Measurements from ENCODE around the gene DUOXA1. TPM values are rescaled to one million over a fixed set of nuclear protein-coding genes. Genes with fewer than 3 reads are reported as not detected.

The DUOXA1 gene
- total RNA-seq, 1 experiment from 2014 or later: 0.09 TPM

DNA sequence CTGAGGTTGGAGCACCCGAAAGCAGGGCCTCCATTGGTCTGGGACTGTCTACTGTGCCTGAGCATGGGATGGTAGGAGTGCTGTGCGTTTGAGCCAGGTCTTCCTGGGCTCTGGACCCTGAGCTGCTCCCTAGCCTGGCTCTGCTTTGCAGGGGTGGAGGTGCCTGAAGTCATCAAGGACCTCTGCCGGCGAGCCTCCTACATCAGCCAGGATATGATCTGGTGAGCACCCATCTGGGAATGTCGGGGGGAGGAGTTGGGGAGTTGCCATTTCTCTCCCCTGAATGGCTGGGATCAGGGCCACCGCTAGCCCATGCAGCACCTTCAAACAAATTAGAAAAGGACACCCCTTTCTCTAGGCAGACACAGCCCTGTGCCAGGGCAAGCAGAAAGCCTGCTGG is 20.8 kb upstream of the DUOXA1 start:
- Mint-ChIP-seq H3K36me3 (no peaks in the 10 kb centered on the region), H3K27ac (no peak overlapping the region), H3K4me1 (peaks cover 3% of the 10 kb centered on the region; the same call in 1 of the 2 replicates), H3K9me3 (no peaks in the 10 kb centered on the region), H3K4me3 (no peak overlapping the region), H3K27me3 (ENCODE audit: low read depth) (peaks cover 10% of the 10 kb centered on the region)
- TF ChIP-seq HMGXB4 (CRISPR knock-in tag; IDR thresholded peaks at IDR 0.05): no peak
- no peak for TF ChIP-seq CREM (CRISPR knock-in tag; IDR thresholded peaks at IDR 0.05)
- DNase-seq (ENCODE audit: low spot score) (no peak), ATAC-seq (no peak)
- ChIA-PET POLR2A (no interaction called here), CTCF (interaction anchor here (2.1 to 3.8 kb wide), 2 partner anchors 13 to 32 kb away, joined by 10 to 16 read pairs; no protein-coding TSS in a partner anchor)

DNA sequence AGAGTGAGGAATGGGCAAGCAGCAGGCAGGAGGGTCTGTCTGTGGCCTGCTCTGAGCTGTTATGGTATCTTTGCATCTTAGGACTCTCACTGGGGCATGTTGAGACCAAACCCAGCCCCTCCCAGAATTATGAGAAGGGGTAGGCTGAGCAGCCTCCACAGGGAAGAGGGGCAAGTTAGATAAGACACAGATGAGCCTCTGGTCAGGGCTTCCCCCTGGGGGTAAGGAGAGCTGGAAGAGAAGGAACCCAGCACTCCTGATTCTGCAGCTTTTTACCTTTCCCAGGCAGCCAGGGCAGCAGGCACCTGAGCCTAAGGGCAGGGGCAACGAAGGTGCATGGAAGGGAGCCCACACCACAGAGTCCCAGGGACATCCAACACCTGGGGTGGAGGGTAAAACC is 19.4 kb upstream of the DUOXA1 start:
- POLR2A ChIA-PET: interaction anchor here (1.0 kb wide), 1 partner anchor 12 kb away, joined by 3 read pairs; no protein-coding TSS in a partner anchor
- Mint-ChIP-seq H3K36me3 (no peaks in the 10 kb centered on the region), H3K4me1 (peaks cover 3% of the 10 kb centered on the region; the same call in 1 of the 2 replicates), H3K4me3 (no peak overlapping the region), H3K27ac (no peak overlapping the region), H3K27me3 (ENCODE audit: low read depth) (peaks cover 14% of the 10 kb centered on the region), H3K9me3 (no peaks in the 10 kb centered on the region)
- CTCF ChIA-PET: interaction anchor here (0.9 to 3.8 kb wide), 3 partner anchors 14 to 56 kb away, joined by 3 to 16 read pairs (median 10); no protein-coding TSS in a partner anchor
- ATAC-seq (no peak), DNase-seq (ENCODE audit: low spot score) (no peak)
- no peak for TF ChIP-seq CREB1 (CRISPR knock-in tag; IDR thresholded peaks at IDR 0.05)
- TF ChIP-seq, protein P1, sequence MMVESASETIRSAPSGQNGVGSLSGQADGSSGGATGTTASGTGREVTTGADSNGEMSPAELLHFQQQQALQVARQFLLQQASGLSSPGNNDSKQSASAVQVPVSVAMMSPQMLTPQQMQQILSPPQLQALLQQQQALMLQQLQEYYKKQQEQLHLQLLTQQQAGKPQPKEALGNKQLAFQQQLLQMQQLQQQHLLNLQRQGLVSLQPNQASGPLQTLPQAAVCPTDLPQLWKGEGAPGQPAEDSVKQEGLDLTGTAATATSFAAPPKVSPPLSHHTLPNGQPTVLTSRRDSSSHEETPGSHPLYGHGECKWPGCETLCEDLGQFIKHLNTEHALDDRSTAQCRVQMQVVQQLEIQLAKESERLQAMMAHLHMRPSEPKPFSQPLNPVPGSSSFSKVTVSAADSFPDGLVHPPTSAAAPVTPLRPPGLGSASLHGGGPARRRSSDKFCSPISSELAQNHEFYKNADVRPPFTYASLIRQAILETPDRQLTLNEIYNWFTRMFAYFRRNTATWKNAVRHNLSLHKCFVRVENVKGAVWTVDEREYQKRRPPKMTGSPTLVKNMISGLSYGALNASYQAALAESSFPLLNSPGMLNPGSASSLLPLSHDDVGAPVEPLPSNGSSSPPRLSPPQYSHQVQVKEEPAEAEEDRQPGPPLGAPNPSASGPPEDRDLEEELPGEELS (CRISPR knock-in tag; IDR thresholded peaks at IDR 0.05): no peak

DNA sequence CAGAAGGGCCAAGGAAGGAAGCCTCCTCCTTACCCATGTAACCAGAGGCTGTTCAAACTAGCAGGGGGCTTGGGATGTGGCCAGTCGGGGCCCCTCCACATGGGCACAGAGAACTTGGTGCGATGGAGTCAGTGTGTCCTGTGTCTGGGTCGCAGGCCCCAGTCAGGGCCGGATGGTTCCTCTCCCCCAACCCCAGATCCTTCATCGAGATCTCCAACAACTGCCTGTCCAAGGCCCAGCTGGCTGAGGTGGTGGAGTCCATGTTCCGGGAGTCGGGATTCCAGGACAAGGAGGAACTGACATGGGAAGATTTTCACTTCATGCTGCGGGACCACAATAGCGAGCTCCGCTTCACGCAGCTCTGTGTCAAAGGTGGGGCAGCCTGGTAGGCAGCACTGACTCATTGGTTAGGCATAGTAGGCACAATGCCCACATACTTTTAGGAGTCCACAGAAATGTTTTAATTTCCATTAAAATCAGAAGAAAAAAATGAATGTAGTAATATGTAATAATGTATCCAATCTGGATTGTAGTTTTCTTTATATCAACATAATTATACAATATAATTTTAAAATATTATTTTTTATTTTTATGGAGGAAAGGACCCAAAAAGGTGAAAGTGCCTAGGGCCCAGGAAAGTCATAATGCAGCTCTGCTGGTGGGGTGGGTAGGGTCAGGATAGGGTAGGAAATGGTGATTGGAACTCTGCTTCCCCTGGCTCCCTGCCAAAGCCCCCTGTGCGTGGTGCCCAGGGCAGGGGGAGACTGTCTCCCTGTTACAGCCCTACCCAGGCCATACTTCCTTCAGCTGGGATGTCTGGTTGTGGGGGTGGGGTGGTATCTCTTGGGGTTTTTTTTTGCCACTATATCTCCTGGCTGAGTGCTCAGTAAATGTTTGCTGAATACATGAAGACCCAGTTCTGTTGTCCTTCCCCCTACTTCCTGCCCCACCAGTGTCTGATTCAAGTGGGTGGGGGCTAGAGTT is 18.7 kb upstream of the DUOXA1 start:
- Mint-ChIP-seq H3K27me3 (ENCODE audit: low read depth) (peaks cover 11% of the 10 kb centered on the region), H3K4me1 (peaks cover 3% of the 10 kb centered on the region; the same call in 1 of the 2 replicates), H3K9me3 (no peaks in the 10 kb centered on the region), H3K27ac (no peak overlapping the region), H3K4me3 (no peak overlapping the region), H3K36me3 (no peaks in the 10 kb centered on the region)
- ATAC-seq (no peak), DNase-seq (ENCODE audit: low spot score) (no peak)
- ChIA-PET CTCF (interaction anchor here (0.9 to 3.8 kb wide), 2 partner anchors 15 to 57 kb away, joined by 3 to 16 read pairs; no protein-coding TSS in a partner anchor), POLR2A (interaction anchor here (1.0 kb wide), 1 partner anchor 11 kb away, joined by 3 read pairs; no protein-coding TSS in a partner anchor)
- TF ChIP-seq, protein P2, sequence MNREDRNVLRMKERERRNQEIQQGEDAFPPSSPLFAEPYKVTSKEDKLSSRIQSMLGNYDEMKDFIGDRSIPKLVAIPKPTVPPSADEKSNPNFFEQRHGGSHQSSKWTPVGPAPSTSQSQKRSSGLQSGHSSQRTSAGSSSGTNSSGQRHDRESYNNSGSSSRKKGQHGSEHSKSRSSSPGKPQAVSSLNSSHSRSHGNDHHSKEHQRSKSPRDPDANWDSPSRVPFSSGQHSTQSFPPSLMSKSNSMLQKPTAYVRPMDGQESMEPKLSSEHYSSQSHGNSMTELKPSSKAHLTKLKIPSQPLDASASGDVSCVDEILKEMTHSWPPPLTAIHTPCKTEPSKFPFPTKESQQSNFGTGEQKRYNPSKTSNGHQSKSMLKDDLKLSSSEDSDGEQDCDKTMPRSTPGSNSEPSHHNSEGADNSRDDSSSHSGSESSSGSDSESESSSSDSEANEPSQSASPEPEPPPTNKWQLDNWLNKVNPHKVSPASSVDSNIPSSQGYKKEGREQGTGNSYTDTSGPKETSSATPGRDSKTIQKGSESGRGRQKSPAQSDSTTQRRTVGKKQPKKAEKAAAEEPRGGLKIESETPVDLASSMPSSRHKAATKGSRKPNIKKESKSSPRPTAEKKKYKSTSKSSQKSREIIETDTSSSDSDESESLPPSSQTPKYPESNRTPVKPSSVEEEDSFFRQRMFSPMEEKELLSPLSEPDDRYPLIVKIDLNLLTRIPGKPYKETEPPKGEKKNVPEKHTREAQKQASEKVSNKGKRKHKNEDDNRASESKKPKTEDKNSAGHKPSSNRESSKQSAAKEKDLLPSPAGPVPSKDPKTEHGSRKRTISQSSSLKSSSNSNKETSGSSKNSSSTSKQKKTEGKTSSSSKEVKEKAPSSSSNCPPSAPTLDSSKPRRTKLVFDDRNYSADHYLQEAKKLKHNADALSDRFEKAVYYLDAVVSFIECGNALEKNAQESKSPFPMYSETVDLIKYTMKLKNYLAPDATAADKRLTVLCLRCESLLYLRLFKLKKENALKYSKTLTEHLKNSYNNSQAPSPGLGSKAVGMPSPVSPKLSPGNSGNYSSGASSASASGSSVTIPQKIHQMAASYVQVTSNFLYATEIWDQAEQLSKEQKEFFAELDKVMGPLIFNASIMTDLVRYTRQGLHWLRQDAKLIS (CRISPR knock-in tag; IDR thresholded peaks at IDR 0.05; ENCODE audit: borderline replicate concordance): no peak
- TF ChIP-seq ESRRA (CRISPR knock-in tag; IDR thresholded peaks at IDR 0.05; ENCODE audit: borderline replicate concordance): no peak
- TF ChIP-seq, protein P3, sequence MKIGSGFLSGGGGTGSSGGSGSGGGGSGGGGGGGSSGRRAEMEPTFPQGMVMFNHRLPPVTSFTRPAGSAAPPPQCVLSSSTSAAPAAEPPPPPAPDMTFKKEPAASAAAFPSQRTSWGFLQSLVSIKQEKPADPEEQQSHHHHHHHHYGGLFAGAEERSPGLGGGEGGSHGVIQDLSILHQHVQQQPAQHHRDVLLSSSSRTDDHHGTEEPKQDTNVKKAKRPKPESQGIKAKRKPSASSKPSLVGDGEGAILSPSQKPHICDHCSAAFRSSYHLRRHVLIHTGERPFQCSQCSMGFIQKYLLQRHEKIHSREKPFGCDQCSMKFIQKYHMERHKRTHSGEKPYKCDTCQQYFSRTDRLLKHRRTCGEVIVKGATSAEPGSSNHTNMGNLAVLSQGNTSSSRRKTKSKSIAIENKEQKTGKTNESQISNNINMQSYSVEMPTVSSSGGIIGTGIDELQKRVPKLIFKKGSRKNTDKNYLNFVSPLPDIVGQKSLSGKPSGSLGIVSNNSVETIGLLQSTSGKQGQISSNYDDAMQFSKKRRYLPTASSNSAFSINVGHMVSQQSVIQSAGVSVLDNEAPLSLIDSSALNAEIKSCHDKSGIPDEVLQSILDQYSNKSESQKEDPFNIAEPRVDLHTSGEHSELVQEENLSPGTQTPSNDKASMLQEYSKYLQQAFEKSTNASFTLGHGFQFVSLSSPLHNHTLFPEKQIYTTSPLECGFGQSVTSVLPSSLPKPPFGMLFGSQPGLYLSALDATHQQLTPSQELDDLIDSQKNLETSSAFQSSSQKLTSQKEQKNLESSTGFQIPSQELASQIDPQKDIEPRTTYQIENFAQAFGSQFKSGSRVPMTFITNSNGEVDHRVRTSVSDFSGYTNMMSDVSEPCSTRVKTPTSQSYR (CRISPR knock-in tag; IDR thresholded peaks at IDR 0.05): no peak
- TF ChIP-seq ZSCAN18 (CRISPR knock-in tag; IDR thresholded peaks at IDR 0.05): no peak
